Activated T-cell treated with anti-CD3 and anti-CD28 coated beads for 48 hours (primary cell): ENCODE results near the gene RPS3A.
"Not testable (repeated sequence)": the region's sequence is repeated elsewhere in the genome, so short reads cannot be mapped to it uniquely, and the experiment has no call there.

Experiments used
- DNase-seq: peaks from one replicate; pipeline ENCODE4 v3.0.0-alpha.2; 2020; ENCODE audit warnings: low read depth

The RPS3A gene

DNA sequence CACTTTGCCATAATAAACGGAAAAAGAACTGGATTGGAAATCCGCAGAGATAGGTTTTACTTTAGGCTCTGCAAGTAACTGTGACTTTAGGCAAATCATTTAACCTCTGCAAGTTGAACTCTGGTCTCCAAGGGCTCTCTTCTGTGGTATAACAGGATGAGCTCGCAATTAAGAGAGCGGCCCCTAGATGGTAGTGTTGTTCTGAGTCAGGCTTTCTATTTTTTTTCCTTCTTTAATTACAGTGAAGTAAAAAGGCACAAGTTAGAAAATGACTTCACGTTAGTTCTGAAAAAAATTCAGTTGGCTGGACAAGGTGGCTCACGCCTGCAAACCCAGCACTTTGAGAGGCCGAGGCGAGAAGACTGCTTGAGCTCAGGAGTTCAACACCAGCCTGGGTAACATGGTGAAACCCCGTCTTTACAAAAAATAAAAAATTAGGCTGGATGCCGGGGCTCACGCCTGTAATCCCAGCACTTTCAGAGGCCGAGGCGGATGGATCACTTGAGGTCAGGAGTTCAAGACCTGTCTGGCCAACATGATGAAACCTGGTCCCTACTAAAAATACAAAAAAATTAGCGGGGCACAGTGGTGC is 18.0 kb downstream of the RPS3A start:
- DNase-seq = peak; percentile 22

- DNase-seq = no peak
Observed at GRCh38 chr4:151129796-151130195, 30.4 kb downstream of the RPS3A start.

- DNase-seq = no peak
Observed at GRCh38 chr4:151133311-151133710, 33.9 kb downstream of the RPS3A start.

- not testable (repeated sequence) for DNase-seq
Observed at GRCh38 chr4:151136048-151136447, 36.6 kb downstream of the RPS3A start.

- DNase-seq = no peak
Observed at GRCh38 chr4:151139814-151140213, 40.4 kb downstream of the RPS3A start.

- DNase-seq = no peak
Observed at GRCh38 chr4:151142758-151143157, 43.3 kb downstream of the RPS3A start.

DNA sequence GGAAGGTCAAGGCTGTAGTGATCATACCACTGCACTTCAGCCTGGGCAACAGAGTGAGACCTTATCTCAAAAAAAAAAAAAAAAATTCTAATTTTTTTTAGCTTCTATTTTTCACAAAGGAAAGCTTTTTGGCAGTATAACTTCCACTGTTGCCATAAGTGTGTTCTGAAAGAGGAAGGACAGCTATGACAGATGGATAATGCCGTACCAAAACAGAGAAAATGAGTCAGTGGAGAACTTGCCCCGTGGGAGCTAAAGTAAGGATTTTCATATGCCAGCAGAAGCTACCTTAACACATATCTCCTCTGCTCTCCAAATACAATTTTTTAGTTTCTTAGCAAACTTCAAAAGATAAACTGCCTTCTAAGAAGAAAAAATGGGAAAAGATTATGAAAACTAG is 43.7 kb downstream of the RPS3A start:
- DNase-seq = no peak

GRCh38 chr4:151143811-151144210 is 44.4 kb downstream of the RPS3A start:
- DNase-seq = no peak

DNA sequence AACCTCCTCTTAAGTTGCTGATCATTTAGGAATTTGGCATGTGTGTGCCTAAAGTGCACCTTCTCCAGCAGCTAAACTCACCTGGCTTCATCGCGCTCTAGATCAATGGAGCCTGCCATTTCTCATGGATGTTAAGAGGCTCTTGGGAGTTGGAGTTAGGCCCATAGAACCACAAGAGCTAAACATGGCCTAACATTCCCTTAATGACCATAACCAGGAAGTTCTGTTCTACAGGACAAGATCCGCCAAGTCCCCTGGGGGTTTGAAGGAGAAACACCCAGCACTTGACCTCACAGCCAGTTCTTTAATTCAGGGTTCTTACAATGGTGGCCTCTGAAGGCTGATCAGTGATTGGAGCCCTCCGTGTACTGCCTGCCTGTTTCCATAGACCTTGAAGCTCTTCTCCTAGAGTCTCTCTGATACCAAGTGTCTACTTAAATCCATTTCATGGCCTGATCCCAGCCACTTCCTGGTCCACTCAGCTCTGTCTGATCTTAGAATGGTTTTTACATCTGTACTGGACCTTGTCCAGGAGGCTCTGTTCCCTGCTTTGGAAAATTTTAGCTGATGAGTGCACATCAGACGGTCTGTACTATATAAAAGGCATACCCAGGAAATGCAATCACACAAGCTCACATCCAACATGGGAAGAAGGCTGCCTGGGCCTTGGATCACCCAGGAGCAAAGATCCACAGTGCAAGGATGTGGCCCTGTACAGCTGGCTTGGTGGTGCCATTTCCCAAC is 45.1 kb downstream of the RPS3A start:
- DNase-seq = no peak

- no peak for DNase-seq
Observed at GRCh38 chr4:151147000-151147399, 47.6 kb downstream of the RPS3A start.

- no peak for DNase-seq
Observed at GRCh38 chr4:151148261-151148660, 48.8 kb downstream of the RPS3A start.

- no peak for DNase-seq
Observed at GRCh38 chr4:151150821-151151580, 51.6 kb downstream of the RPS3A start.

DNA sequence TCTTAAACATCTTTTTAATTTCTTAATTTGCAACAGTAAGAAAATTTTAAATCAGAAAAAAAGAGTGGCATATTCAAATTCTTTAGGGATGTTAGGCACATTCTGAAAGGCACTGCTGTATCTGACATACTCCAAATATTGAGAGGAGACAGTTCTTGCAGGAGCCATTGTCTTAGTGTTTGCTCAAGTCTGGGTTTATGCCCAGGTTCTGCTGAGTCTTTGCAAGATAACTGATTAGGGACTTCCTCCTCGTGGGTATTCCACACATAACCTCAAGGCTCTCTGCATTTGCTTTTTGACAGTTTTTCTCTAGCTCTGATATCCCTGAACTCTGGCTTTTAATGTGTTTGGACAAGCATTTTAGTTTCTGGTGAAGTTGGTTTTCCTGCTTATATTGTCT is 52.6 kb downstream of the RPS3A start:
- no peak for DNase-seq

DNA sequence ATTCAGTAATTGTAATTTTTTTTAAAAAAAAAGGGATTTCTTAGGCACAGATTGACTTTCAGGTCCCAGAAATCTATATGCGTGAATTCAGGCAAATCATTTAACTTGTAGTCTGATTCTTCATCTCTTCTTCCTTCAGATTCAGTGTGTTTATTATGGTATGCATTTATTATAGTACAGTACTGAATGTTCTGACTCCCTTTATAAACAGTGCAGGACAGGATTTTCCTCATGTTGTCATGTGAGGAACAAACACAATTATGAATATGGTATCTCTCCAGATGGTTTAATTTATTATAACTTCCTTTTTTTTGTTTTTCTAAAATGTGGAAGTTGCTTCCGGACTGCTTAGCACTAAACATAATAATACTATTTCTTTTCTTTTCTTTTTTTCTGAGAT is 54.2 kb downstream of the RPS3A start:
- no peak for DNase-seq
